ENCODE measurements around the gene ACP1.

ACP1 gene

GRCh38 chr2:282371-283263 lies 17.9 kb downstream of the ACP1 start:
- no peak for DNase-seq

- no peak for DNase-seq
These were observed 19.4 kb downstream of the ACP1 start for GRCh38 chr2:283996-284794.

- no peak for DNase-seq
These were observed 20.2 kb downstream of the ACP1 start for GRCh38 chr2:284896-285492.

- DNase-seq, result no peak
These were observed 20.8 kb downstream of the ACP1 start for GRCh38 chr2:285531-285930.

- no peak for DNase-seq
These were observed 21.3 kb downstream of the ACP1 start for GRCh38 chr2:286035-286434.

GRCh38 chr2:286774-287392 lies 22.1 kb downstream of the ACP1 start:
- DNase-seq, result no peak

GRCh38 chr2:287471-287885 lies 22.7 kb downstream of the ACP1 start:
- no peak for DNase-seq

- DNase-seq, result no peak
These were observed 23.4 kb downstream of the ACP1 start, which contains the start of gene ALKAL2 for GRCh38 chr2:287911-288757. ALKAL2 (minus strand) TSS chr2:288091; CDS start chr2:287835, 256 bp downstream.

- DNase-seq, result no peak
These were observed 24.1 kb downstream of the ACP1 start for GRCh38 chr2:288758-289361.

GRCh38 chr2:289362-290089 lies 24.8 kb downstream of the ACP1 start:
- DNase-seq, result no peak

GRCh38 chr2:290090-290722 lies 25.5 kb downstream of the ACP1 start:
- no peak for DNase-seq

GRCh38 chr2:295090-295489 lies 30.3 kb downstream of the ACP1 start:
- no peak for DNase-seq

- no peak for DNase-seq
These were observed 31.6 kb downstream of the ACP1 start for GRCh38 chr2:296354-296753.

GRCh38 chr2:305366-305765 lies 40.6 kb downstream of the ACP1 start:
- no peak for DNase-seq

- no peak for DNase-seq
These were observed 44.6 kb downstream of the ACP1 start for GRCh38 chr2:309148-309953.

- no peak for DNase-seq
These were observed 45.3 kb downstream of the ACP1 start for GRCh38 chr2:309954-310510.

- no peak for DNase-seq
These were observed 46.2 kb downstream of the ACP1 start for GRCh38 chr2:310994-311393.

- DNase-seq, result no peak
These were observed 49.2 kb downstream of the ACP1 start for GRCh38 chr2:313991-314390.
